ENCODE data around the gene PRPH. TPM values are rescaled to one million over a fixed set of nuclear protein-coding genes. Genes with fewer than 3 reads are reported as not detected.

Gene PRPH
- total and polyA plus RNA-seq, 2 of the 4 experiments (the other 2 are of a cell fraction) = not detected

- peak overlapping the region; percentile 14 for H2AK9ac ChIP-seq (replicated peaks; ENCODE audit: low read depth, low read length, poor library complexity)
- no peak for ATAC-seq (ENCODE audit: low read depth)
- no peak overlapping the region for H2AK5ac ChIP-seq (ENCODE audit: low read depth, low read length)
- in situ Hi-C loops (cut with MboI; ENCODE audit: low sequenced_read_pairs) = no loop called here
- no peak overlapping the region for H3K4ac ChIP-seq (ENCODE audit: low read depth, low read length)
- no peak overlapping the region for H3K4me2 ChIP-seq (ENCODE audit: low read depth, low read length)
- TF ChIP-seq ELK1 (IDR thresholded peaks at IDR 0.05; ENCODE audit: borderline replicate concordance, low read depth, low read length) (no peak), SMC3 (IDR thresholded peaks at IDR 0.05; ENCODE audit: low read depth, low read length) (no peak), RAD21 (IDR thresholded peaks at IDR 0.05; ENCODE audit: low read length) (no peak), CTCF (conservative IDR thresholded peaks at IDR 0.05; ENCODE audit: low read depth, low read length) (no peak)
- no peak overlapping the region for H2BK5ac ChIP-seq (ENCODE audit: low read depth, low read length, poor library complexity, severe bottlenecking)
- H3K79me1 ChIP-seq (ENCODE audit: low read depth in 1 of 2, low read length in 2 of 2) = peaks cover 9 to 41% of the 10 kb centered on the region in 2 experiments; a peak in 3 of 4 replicates
- dilution Hi-C loops (cut with HindIII; ENCODE audit: low sequenced_read_pairs, unreplicated experiment) = no loop called here
- H3K14ac ChIP-seq (replicated peaks; ENCODE audit: low read depth, low read length) = no peak overlapping the region
- POLR2A ChIA-PET (ENCODE audit: unreplicated experiment) = no interaction called here
- H2AFZ ChIP-seq (replicated peaks; ENCODE audit: low read length, poor library complexity) = no peak overlapping the region
- H3K18ac ChIP-seq (ENCODE audit: low read depth, low read length) = no peak overlapping the region
- H2BK120ac ChIP-seq (ENCODE audit: low read depth, low read length) = no peak overlapping the region
- no peaks in the 10 kb centered on the region for H3K9me3 ChIP-seq (ENCODE audit: control insufficient read depth, insufficient read depth, low read length)
- H4K8ac ChIP-seq (ENCODE audit: low read depth in 2 of 2, low read length in 2 of 2) = no peak overlapping the region
- peaks cover 6% of the 10 kb centered on the region for H3K36me3 ChIP-seq (ENCODE audit: control insufficient read depth, insufficient read depth, low read length)
- H3K4me3 ChIP-seq (ENCODE audit: insufficient read depth, low read depth, low read length) = no peak overlapping the region
- H4K5ac ChIP-seq (ENCODE audit: low read depth, low read length) = no peak overlapping the region
- peaks cover 9% of the 10 kb centered on the region; the same call in 1 of the 2 replicates for H3K4me1 ChIP-seq (ENCODE audit: control insufficient read depth, insufficient read depth, low read length)
- H4K20me1 ChIP-seq (ENCODE audit: insufficient read depth, low read length) = no peaks in the 10 kb centered on the region
- H3K56ac ChIP-seq (ENCODE audit: extremely low read depth, insufficient read depth, low read length) = no peak overlapping the region
- H3K27me3 ChIP-seq (ENCODE audit: control insufficient read depth, insufficient read depth, low read length) = no peaks in the 10 kb centered on the region
- BruUV-seq (replicated peaks) = no TSS peak
- H3K27ac ChIP-seq (ENCODE audit: insufficient read depth, low read length) = no peak overlapping the region
- CTCF ChIA-PET = no interaction called here
- no peak overlapping the region for H4K91ac ChIP-seq (ENCODE audit: insufficient read depth, low read depth, low read length)
- no peak overlapping the region for H3K9ac ChIP-seq (ENCODE audit: low read depth, low read length)
- H2BK20ac ChIP-seq (ENCODE audit: low read depth, low read length) = no peak overlapping the region
- H3K23ac ChIP-seq (ENCODE audit: low read depth, low read length) = no peak overlapping the region
- no CpG with 5 or more reads among the region's 6 CpGs for WGBS, 2 experiments (ENCODE audit: extremely low coverage in 2 of 2, insufficient read length in 1 of 2)
- H2BK15ac ChIP-seq (ENCODE audit: low read depth, low read length) = no peak overlapping the region
- DNase-seq = no peak
- intact Hi-C loops (cut with micrococcal nuclease) = no loop called here
- H3K9me1 ChIP-seq (ENCODE audit: insufficient read depth, low read length) = no peaks in the 10 kb centered on the region; the same call in 1 of the 2 replicates
Measured at GRCh38 chr12:49325606-49326005, 30.7 kb downstream of the PRPH start.
